ENCODE measurements around the gene EPHA10. TPM values are rescaled to one million over a fixed set of nuclear protein-coding genes. Genes with fewer than 3 reads are reported as not detected.

Gene EPHA10
- total RNA-seq, 1 experiment from 2014 or later: 7.6 TPM

GRCh38 chr1:37724575-37724974 lies 40.3 kb downstream of the EPHA10 start:
- H3K36me3 ChIP-seq (ENCODE audit: low read depth): no peaks in the 10 kb centered on the region
- intact Hi-C loops (cut with micrococcal nuclease; ENCODE audit: unreplicated experiment): no loop called here
- H3K4me1 ChIP-seq (replicated peaks; ENCODE audit: insufficient read depth): no peaks in the 10 kb centered on the region
- H3F3A ChIP-seq (ENCODE audit: insufficient read depth, low read depth): no peaks in the 10 kb centered on the region
- ChIA-PET CTCF (interaction anchor here (0.7 kb wide), 1 partner anchor 120 kb away, joined by 6 read pairs; no protein-coding TSS in a partner anchor), POLR2A (ENCODE audit: unreplicated experiment) (no interaction called here)
- no peaks in the 10 kb centered on the region for H4K20me1 ChIP-seq (ENCODE audit: insufficient read depth)
- H3K27me3 ChIP-seq (ENCODE audit: insufficient read depth, low read depth): no peaks in the 10 kb centered on the region
- H2AFZ ChIP-seq: no peak overlapping the region
- no peak overlapping the region for H3K27ac ChIP-seq
- H3K9me3 ChIP-seq (ENCODE audit: insufficient read depth, low read depth): no peaks in the 10 kb centered on the region
- no peak for TF ChIP-seq EZH2 (IDR thresholded peaks at IDR 0.05; ENCODE audit: low read depth)
- TF ChIP-seq, protein P1, sequence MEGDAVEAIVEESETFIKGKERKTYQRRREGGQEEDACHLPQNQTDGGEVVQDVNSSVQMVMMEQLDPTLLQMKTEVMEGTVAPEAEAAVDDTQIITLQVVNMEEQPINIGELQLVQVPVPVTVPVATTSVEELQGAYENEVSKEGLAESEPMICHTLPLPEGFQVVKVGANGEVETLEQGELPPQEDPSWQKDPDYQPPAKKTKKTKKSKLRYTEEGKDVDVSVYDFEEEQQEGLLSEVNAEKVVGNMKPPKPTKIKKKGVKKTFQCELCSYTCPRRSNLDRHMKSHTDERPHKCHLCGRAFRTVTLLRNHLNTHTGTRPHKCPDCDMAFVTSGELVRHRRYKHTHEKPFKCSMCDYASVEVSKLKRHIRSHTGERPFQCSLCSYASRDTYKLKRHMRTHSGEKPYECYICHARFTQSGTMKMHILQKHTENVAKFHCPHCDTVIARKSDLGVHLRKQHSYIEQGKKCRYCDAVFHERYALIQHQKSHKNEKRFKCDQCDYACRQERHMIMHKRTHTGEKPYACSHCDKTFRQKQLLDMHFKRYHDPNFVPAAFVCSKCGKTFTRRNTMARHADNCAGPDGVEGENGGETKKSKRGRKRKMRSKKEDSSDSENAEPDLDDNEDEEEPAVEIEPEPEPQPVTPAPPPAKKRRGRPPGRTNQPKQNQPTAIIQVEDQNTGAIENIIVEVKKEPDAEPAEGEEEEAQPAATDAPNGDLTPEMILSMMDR (conservative IDR thresholded peaks at IDR 0.05): no peak
- H3K9me2 ChIP-seq (ENCODE audit: insufficient read depth): no peaks in the 10 kb centered on the region
- no peaks in the 10 kb centered on the region for H3K79me2 ChIP-seq (ENCODE audit: low read depth)
- H3K4me2 ChIP-seq: no peak overlapping the region
- BruUV-seq (replicated peaks): no TSS peak
- DNase-seq: no peak
- H3K4me3 ChIP-seq: no peak overlapping the region

DNA sequence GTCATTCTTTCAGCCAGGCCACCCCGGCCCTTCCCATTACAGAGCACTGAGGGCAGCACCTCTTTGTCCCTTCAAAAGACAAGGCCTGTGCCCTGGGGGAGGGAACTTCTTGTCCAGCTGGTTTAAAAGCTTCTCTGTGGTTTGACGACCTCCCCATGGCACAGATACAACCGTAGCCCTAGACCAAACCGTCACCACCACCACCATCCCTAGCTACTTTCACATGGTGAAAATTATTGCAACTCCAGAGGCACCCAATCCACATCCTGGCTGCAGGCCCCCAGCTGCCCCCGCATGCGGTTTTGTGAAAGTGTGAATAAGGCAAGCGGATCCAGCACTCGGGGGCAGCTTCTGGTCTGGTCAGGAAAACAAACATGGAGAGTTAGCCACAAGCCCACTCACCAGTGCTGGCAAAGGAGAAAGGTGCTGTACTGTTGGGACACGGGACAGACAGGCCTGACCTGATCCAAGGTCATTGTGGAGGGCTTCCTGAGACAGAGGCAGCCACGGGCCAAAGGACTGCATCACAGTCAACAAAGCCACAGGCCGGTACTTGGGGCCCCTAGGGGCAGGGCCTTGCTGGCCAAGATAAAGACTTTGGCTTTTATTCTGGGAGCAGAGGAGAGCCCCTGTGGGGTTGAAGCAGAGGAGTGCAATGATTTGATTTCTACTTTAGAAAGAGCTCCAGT lies 41.4 kb downstream of the EPHA10 start:
- Histone ChIP-seq H3K9me3 (ENCODE audit: insufficient read depth, low read depth) (no peaks in the 10 kb centered on the region), H3K27ac (no peak overlapping the region), H3F3A (ENCODE audit: insufficient read depth, low read depth) (no peaks in the 10 kb centered on the region), H3K79me2 (ENCODE audit: low read depth) (no peaks in the 10 kb centered on the region), H3K36me3 (ENCODE audit: low read depth) (no peaks in the 10 kb centered on the region), H3K4me2 (no peak overlapping the region), H3K27me3 (ENCODE audit: insufficient read depth, low read depth) (no peaks in the 10 kb centered on the region), H4K20me1 (ENCODE audit: insufficient read depth) (no peaks in the 10 kb centered on the region), H2AFZ (no peak overlapping the region), H3K9me2 (ENCODE audit: insufficient read depth) (no peaks in the 10 kb centered on the region), H3K4me3 (no peak overlapping the region), H3K4me1 (replicated peaks; ENCODE audit: insufficient read depth) (no peaks in the 10 kb centered on the region)
- intact Hi-C loops (cut with micrococcal nuclease; ENCODE audit: unreplicated experiment): no loop called here
- no peak for DNase-seq
- TF ChIP-seq, protein P1 (conservative IDR thresholded peaks at IDR 0.05): no peak
- no peak for TF ChIP-seq EZH2 (IDR thresholded peaks at IDR 0.05; ENCODE audit: low read depth)
- ChIA-PET CTCF (interaction anchor here (0.5 kb wide), 2 partner anchors 26 to 85 kb away, joined by 3 to 6 read pairs; partner anchors contain the start of gene YRDC), POLR2A (ENCODE audit: unreplicated experiment) (no interaction called here)
- no TSS peak for BruUV-seq (replicated peaks)

DNA sequence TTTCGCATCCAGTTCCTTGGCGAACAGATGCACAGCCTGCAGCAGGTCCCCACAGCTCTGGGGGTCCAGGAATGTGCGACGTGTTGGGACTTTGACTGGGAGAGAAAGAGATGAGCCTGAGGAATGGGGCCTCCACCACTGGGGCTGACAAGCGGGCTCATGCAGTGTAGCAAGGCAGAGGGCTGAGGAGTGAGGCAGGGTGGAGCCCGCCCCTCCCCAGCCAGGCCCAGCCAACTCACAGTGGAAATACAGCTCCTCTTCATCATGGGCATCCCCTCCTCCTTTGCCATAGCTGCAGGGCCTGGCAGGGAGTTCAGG lies 41.9 kb downstream of the EPHA10 start:
- Histone ChIP-seq H3K4me2 (no peak overlapping the region), H3K79me2 (ENCODE audit: low read depth) (no peaks in the 10 kb centered on the region), H3K9me2 (ENCODE audit: insufficient read depth) (no peaks in the 10 kb centered on the region), H2AFZ (no peak overlapping the region), H3K9me3 (ENCODE audit: insufficient read depth, low read depth) (no peaks in the 10 kb centered on the region), H3K36me3 (ENCODE audit: low read depth) (no peaks in the 10 kb centered on the region), H3K4me3 (no peak overlapping the region), H3K4me1 (replicated peaks; ENCODE audit: insufficient read depth) (no peaks in the 10 kb centered on the region), H3K27me3 (ENCODE audit: insufficient read depth, low read depth) (no peaks in the 10 kb centered on the region), H3K27ac (no peak overlapping the region), H4K20me1 (ENCODE audit: insufficient read depth) (no peaks in the 10 kb centered on the region), H3F3A (ENCODE audit: insufficient read depth, low read depth) (no peaks in the 10 kb centered on the region)
- TF ChIP-seq EZH2 (IDR thresholded peaks at IDR 0.05; ENCODE audit: low read depth): no peak
- TF ChIP-seq, protein P1 (conservative IDR thresholded peaks at IDR 0.05): no peak
- CTCF ChIA-PET: interaction anchor here (0.5 kb wide), 1 partner anchor 26 kb away, joined by 6 read pairs; no protein-coding TSS in a partner anchor
- DNase-seq: no peak
- POLR2A ChIA-PET (ENCODE audit: unreplicated experiment): no interaction called here
- intact Hi-C loops (cut with micrococcal nuclease; ENCODE audit: unreplicated experiment): no loop called here
- BruUV-seq (replicated peaks): no TSS peak
